Measurements from ENCODE around the gene TKTL1.
A peak's percentile ranks its signal among the peaks of the same experiment; 100 is the strongest.
"Not testable (repeated sequence)": the region's sequence is repeated elsewhere in the genome, so short reads cannot be mapped to it uniquely, and the experiment has no call there.

Gene TKTL1

GRCh38 chrX:154310616-154311536 lies 15.3 kb downstream of the TKTL1 start:
- DNase-seq = no peak

GRCh38 chrX:154312116-154312515 lies 16.5 kb downstream of the TKTL1 start:
- no peak for DNase-seq

GRCh38 chrX:154313147-154313546 lies 17.6 kb downstream of the TKTL1 start:
- no peak for DNase-seq

GRCh38 chrX:154315416-154315815 lies 19.8 kb downstream of the TKTL1 start:
- DNase-seq = no peak

GRCh38 chrX:154317391-154317995 lies 21.9 kb downstream of the TKTL1 start:
- no peak for DNase-seq

GRCh38 chrX:154320406-154320805 lies 24.8 kb downstream of the TKTL1 start:
- DNase-seq = no peak

- no peak for DNase-seq
Observed at GRCh38 chrX:154321152-154321551, 25.6 kb downstream of the TKTL1 start.

- DNase-seq = no peak
Observed at GRCh38 chrX:154321594-154321993, 26.0 kb downstream of the TKTL1 start.

GRCh38 chrX:154322890-154323289 lies 27.3 kb downstream of the TKTL1 start:
- no peak for DNase-seq

GRCh38 chrX:154323537-154323936 lies 27.9 kb downstream of the TKTL1 start:
- DNase-seq = no peak

- no peak for DNase-seq
Observed at GRCh38 chrX:154325541-154325940, 29.9 kb downstream of the TKTL1 start.

- peak; percentile 21 for DNase-seq
Observed at GRCh38 chrX:154327038-154327820, 31.6 kb downstream of the TKTL1 start.

- no peak for DNase-seq
Observed at GRCh38 chrX:154328646-154329045, 33.1 kb downstream of the TKTL1 start.

GRCh38 chrX:154329294-154329693 lies 33.7 kb downstream of the TKTL1 start:
- DNase-seq = no peak

- DNase-seq = no peak
Observed at GRCh38 chrX:154332561-154332960, 37.0 kb downstream of the TKTL1 start.

GRCh38 chrX:154333116-154333515 lies 37.5 kb downstream of the TKTL1 start:
- DNase-seq = no peak

GRCh38 chrX:154333837-154334271 lies 38.3 kb downstream of the TKTL1 start:
- DNase-seq = no peak

- no peak for DNase-seq
Observed at GRCh38 chrX:154334496-154334895, 38.9 kb downstream of the TKTL1 start.

GRCh38 chrX:154341399-154342298 lies 46.1 kb downstream of the TKTL1 start:
- DNase-seq = not testable (repeated sequence)

- DNase-seq = not testable (repeated sequence)
Observed at GRCh38 chrX:154343063-154343462, 47.5 kb downstream of the TKTL1 start.

GRCh38 chrX:154343620-154344019 lies 48.0 kb downstream of the TKTL1 start:
- DNase-seq = not testable (repeated sequence)

GRCh38 chrX:154348114-154348531 lies 52.5 kb downstream of the TKTL1 start:
- DNase-seq = no peak
